Measurements from ENCODE around the gene CPEB1. TPM values are rescaled to one million over a fixed set of nuclear protein-coding genes. Genes with fewer than 3 reads are reported as not detected.
"Not testable (repeated sequence)": the region's sequence is repeated elsewhere in the genome, so short reads cannot be mapped to it uniquely, and the experiment has no call there.

CPEB1 gene
- total RNA-seq, 1 donor from 2014 or later: 2.5 TPM

DNA sequence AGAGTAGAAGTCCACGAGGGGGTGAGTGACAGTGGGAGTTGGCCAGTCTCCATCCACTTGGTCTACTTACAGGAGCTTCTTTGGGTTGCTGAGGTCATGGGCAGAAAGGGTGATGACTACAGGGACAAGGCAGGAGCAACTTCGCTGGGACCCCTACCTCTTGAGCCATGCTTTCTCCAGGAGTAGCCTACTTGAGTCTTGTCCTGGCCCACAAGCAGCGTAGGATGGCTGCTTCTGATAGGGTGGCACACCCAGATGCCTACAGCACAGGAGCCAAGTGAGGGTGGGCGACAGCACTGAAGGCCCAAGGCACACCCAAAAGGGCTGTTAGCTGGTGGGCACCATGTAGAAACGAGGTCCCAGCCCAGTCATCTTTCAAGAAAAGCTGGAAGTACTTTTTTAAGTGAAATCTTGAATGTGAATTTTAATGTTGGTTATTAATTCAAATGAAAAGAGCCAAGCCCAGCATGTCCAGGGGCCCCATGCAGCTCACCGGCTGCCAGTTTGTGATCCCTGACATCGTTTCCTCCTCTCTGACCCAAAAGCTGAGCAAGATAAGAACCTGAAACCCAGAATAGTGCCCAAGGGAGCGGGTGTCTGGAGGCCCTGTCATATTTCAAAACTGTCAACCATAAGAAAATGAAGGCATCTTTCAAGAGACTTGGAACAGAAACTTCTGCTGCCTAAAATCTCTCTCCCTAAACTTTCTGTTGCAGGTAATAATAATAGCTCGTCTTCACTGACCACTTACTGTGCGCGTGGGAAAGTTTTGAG lies 2.2 kb upstream of the CPEB1 start:
- no peak for DNase-seq (ENCODE audit: low spot score)

GRCh38 chr15:82648257-82649103 lies 1.3 kb upstream of the CPEB1 start:
- DNase-seq (ENCODE audit: low spot score): no peak

- no peak for DNase-seq (ENCODE audit: low spot score)
These were observed 683 bp upstream of the CPEB1 start for GRCh38 chr15:82647835-82648256.

DNA sequence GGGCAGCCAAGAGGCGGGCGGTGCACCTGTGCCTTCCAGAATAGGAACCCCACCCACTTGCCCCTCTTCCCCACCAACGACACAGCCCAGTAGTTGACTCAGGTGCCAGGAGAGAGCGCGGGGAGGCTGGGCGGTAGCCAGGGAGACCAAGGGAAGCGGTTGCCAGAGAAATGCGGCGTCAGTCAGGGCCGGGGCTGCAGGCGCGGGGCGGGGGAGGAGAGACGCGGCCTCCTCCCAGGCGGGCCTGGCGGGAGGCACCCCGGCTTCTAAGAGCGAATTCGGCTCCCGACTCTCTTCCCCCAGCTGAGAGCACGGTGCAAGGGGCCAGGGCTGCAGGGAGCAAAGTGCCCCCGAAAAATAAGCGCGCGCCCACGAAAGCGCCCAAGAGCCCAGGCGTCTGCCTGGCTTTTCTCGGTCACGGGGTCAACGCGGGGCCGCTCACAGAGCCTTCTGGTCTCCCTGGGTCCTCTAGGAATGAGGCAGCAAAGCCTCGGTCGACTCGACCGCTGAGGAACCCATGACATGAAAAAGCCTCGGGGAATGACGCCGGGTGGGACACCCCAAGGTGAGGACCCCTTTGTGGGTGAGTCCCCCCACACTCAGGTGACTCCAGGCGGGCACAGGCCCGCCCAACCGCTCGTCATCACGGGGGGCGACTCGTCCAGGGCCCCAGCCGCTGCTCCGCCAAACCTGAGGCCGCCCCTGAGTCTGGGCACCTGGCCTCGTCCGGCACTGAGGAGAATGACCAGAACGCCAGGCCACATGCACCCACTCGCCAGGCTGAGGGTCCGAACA lies 716 bp downstream of the CPEB1 start:
- no peak for DNase-seq (ENCODE audit: low spot score)

- not testable (repeated sequence) for DNase-seq (ENCODE audit: low spot score)
These were observed 2.0 kb downstream of the CPEB1 start for GRCh38 chr15:82644967-82645852.

DNA sequence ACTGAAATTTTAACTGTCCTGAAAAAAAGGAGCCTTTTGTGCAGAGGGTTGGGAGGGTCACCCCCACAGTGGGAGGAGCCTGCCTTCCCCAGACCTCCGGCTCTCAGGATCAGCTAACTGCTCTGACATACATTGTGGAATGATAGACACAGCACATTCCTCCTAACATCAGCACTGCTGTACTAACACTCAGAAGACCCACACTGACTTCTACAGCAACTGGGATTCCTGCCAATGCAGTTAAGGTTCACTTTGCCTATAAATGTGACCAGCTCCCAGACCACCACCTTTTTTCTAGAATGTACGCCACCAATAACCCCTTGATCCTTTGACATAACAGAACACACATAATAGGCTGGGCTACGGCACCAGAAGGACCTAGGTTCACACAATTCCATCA lies 3.2 kb downstream of the CPEB1 start:
- DNase-seq (ENCODE audit: low spot score): no peak

- DNase-seq (ENCODE audit: low spot score): no peak
These were observed 4.5 kb downstream of the CPEB1 start for GRCh38 chr15:82642656-82643055.

- DNase-seq (ENCODE audit: low spot score): no peak
These were observed 5.9 kb downstream of the CPEB1 start for GRCh38 chr15:82641129-82641798.

GRCh38 chr15:82640672-82641071 lies 6.5 kb downstream of the CPEB1 start:
- no peak for DNase-seq (ENCODE audit: low spot score)

DNA sequence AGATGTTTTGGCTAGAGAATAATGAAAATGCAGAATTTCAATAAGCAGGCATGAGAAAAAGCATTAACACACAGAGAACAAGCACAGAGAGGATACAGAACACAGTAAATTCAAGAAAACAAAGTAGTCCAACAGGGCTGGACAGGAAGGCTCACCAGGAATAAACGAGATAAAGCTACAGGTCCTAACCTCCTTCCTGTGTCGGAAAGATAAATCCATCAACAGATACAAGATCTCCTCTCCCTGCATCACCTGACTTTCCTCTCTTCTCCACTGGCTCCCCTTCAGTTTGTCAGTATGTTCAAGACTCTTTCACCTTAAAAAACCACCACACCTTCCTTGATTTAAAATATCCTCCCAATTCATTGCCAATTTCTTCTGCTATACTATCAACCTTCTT lies 11.4 kb downstream of the CPEB1 start:
- DNase-seq (ENCODE audit: low spot score): no peak

DNA sequence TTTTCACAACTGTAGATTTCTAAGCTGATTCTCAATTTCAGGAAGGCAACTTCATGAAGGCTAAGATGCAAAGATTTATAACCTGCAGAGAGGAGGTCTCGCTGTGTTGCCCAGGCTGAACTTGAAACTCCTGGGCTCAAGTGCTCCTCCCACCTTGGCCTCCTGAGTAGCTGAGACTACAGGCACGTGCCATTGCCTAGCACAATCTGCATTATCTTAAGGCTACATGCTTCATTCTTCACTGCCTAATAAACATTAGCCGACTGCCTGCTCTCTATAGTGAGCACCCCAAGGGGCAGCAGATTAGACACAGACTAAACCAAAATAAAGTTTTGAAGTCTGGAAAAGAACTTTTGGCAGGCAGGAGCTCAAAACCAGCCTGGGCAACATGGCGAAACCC lies 17.1 kb downstream of the CPEB1 start:
- no peak for DNase-seq (ENCODE audit: low spot score)

DNA sequence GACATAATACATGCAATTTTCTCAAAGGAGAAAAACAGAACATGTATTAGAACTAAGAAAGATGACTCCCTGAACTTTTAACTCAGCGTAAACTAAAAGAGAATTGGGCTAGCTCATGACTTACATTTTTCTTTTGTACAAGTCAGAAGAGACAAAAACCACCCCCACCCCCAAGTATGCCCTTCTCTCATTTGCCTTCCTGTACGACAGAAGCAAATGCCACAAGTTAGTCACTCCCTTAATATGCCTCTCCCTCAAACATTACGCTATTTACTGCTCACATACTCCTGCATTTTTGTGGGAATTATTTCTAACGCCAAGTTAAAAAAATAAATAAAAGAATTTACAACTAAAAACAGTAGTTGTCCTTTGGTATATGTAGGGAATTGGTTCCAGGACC lies 22.0 kb downstream of the CPEB1 start:
- DNase-seq (ENCODE audit: low spot score): no peak

GRCh38 chr15:82624438-82624837 lies 22.7 kb downstream of the CPEB1 start:
- DNase-seq (ENCODE audit: low spot score): no peak

GRCh38 chr15:82624008-82624407 lies 23.2 kb downstream of the CPEB1 start:
- DNase-seq (ENCODE audit: low spot score): no peak

GRCh38 chr15:82621970-82622369 lies 25.2 kb downstream of the CPEB1 start:
- no peak for DNase-seq (ENCODE audit: low spot score)

DNA sequence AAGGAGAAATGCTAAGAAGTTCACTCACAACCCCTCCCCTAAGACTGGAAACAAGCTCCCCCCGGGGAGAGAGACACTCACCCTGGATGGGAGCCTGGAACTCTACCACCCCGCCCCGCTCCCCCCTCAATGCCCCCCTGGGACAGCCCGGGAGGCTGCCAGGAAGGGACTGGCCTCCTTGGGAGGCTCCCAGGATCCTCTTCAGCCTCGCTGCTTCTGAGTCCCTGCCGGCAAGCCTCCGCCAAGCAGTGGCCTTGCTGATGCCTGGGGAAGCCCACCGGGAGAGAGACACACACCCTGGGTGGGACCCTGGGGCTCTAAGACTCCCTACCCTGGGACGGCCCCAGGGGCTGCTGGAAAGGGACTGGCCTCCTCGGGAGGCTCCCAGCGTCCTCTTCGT lies 33.4 kb downstream of the CPEB1 start:
- DNase-seq (ENCODE audit: low spot score): no peak

DNA sequence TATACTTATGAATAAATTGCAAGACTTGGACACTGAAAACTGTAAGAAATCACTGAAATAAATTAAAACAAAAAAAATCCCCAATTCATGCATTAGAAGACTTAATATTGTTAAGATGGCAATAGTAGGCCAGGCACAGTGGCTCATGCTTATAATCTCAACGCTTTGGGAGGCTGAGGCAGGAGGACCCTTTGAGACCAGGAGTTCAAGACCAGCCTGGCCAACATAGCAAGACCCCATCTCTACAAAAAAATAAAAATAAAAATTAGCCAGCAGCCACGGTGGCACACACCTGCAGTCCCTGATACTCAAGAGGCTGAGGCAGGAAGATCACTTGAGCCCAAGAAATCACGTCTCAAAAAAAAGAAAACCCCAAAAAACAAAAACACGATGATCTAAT lies 35.8 kb downstream of the CPEB1 start:
- no peak for DNase-seq (ENCODE audit: low spot score)

- no peak for DNase-seq (ENCODE audit: low spot score)
These were observed 45.0 kb downstream of the CPEB1 start for GRCh38 chr15:82602195-82602594.

- DNase-seq (ENCODE audit: low spot score): no peak
These were observed 47.3 kb downstream of the CPEB1 start for GRCh38 chr15:82599862-82600261.

DNA sequence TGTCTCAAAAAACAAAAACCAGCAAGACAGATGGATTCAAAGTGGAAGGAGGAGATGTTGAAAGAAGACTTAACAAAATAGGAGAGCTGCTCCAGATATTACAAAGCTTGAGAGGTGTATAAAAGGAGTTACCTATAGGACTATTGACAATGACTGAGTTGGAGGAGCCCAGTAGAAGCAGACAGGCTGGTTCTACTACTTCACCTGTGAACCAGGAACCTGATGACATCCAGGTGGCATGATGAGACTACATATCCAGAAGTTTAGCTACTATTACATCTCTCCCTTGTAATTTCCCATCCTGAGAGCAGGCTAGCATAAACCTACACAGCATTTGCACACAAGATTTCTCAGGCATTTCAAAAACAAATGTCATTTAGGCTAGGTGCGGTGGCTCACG lies 49.3 kb downstream of the CPEB1 start:
- DNase-seq (ENCODE audit: low spot score): no peak

Measured in mesenteric fat pad (tissue), 1 donor.